ENCODE results near the gene STARD13.

GRCh38 chr13:33181264-33181663 lies 104.3 kb downstream of the STARD13 start:
- TF ChIP-seq CTCF (IDR thresholded peaks at IDR 0.05) (no peak), POLR2A (IDR thresholded peaks at IDR 0.05) (no peak)
